Measurements from ENCODE around the gene ADAMTSL3. TPM values are rescaled to one million over a fixed set of nuclear protein-coding genes. Genes with fewer than 3 reads are reported as not detected.

Gene ADAMTSL3
- total RNA-seq, 1 experiment from 2014 or later = 1.8 TPM

- CTCF ChIA-PET = no interaction called here
Measured at GRCh38 chr15:83845230-83845629, 191.3 kb downstream of the ADAMTSL3 start.

More at GRCh38 chr15:83845230-83845629, 191.3 kb downstream of the ADAMTSL3 start:
- no peaks in the 10 kb centered on the region for H3K36me3 Mint-ChIP-seq
- ATAC-seq (no peak), DNase-seq (ENCODE audit: low spot score) (no peak)
- POLR2A ChIA-PET = no interaction called here
- H3K9me3 Mint-ChIP-seq = no peaks in the 10 kb centered on the region
- no peak for TF ChIP-seq KAT7 (CRISPR knock-in tag; IDR thresholded peaks at IDR 0.05; ENCODE audit: borderline replicate concordance)
- no peak for TF ChIP-seq ZNF396 (CRISPR knock-in tag; IDR thresholded peaks at IDR 0.05; ENCODE audit: borderline replicate concordance)
- no peak for TF ChIP-seq E2F1 (CRISPR knock-in tag; IDR thresholded peaks at IDR 0.05)
- TF ChIP-seq ARID4B (CRISPR knock-in tag; IDR thresholded peaks at IDR 0.05; ENCODE audit: borderline replicate concordance) = no peak
- no peak for TF ChIP-seq GRHL2 (CRISPR knock-in tag; IDR thresholded peaks at IDR 0.05; ENCODE audit: insufficient replicate concordance, severe bottlenecking)
- TF ChIP-seq ATF3 (CRISPR knock-in tag; conservative IDR thresholded peaks at IDR 0.05) = no peak
- no peak for TF ChIP-seq ERG (CRISPR knock-in tag; IDR thresholded peaks at IDR 0.05)
- no peak for TF ChIP-seq AFF4 (CRISPR knock-in tag; IDR thresholded peaks at IDR 0.05; ENCODE audit: borderline replicate concordance)
- TF ChIP-seq ZBTB43 (CRISPR knock-in tag; IDR thresholded peaks at IDR 0.05) = no peak
- TF ChIP-seq NR1H2 (CRISPR knock-in tag; IDR thresholded peaks at IDR 0.05) = no peak
- no peak for TF ChIP-seq ZNF416 (CRISPR knock-in tag; IDR thresholded peaks at IDR 0.05)
- TF ChIP-seq ZMAT4 (CRISPR knock-in tag; IDR thresholded peaks at IDR 0.05) = no peak
- TF ChIP-seq ZNF425 (CRISPR knock-in tag; conservative IDR thresholded peaks at IDR 0.05) = no peak
- no peak for TF ChIP-seq CDX4 (CRISPR knock-in tag; IDR thresholded peaks at IDR 0.05; ENCODE audit: borderline replicate concordance)
- no peak for TF ChIP-seq FOXJ3 (CRISPR knock-in tag; IDR thresholded peaks at IDR 0.05; ENCODE audit: borderline replicate concordance)
- no peak for TF ChIP-seq SMAD4 (CRISPR knock-in tag; IDR thresholded peaks at IDR 0.05)
- TF ChIP-seq ZNF281 (CRISPR knock-in tag; IDR thresholded peaks at IDR 0.05) = no peak
- H3K4me1 Mint-ChIP-seq = peaks cover 4% of the 10 kb centered on the region
- H3K4me3 Mint-ChIP-seq = no peak overlapping the region
- no peak overlapping the region for H3K27ac Mint-ChIP-seq
- no peaks in the 10 kb centered on the region for H3K27me3 Mint-ChIP-seq (ENCODE audit: low read depth)
